ENCODE results near the gene VARS2.
"Not testable (repeated sequence)": the region's sequence is repeated elsewhere in the genome, so short reads cannot be mapped to it uniquely, and the experiment has no call there.

VARS2 gene

DNA sequence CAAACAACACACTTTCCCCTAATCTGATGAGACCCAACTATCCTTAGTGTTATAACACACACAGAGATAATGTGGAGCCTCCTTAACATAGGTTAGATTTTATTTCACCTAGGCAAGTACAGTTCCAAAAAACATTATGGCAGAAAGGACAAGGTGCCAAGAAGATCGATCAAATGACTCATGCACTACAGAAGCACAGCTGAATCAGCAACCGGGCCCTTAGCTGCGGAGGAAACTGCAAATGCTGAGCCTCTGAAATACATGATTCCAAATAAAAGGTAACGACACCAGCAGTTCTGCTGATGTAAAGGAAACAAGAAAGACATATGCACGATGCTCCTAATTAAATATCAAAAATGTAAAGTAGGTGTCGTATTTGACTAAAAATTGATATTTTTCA, 49.6 kb downstream of the VARS2 start:
- H3K4me1 ChIP-seq, result no peaks in the 10 kb centered on the region
- no peak for DNase-seq
- no peak for TF ChIP-seq CTCF (IDR thresholded peaks at IDR 0.05; ENCODE audit: low read depth, low read length)
- no peaks in the 10 kb centered on the region for H3K36me3 ChIP-seq
- no peaks in the 10 kb centered on the region for H3K9me3 ChIP-seq
- no peak overlapping the region for H3K4me3 ChIP-seq (ENCODE audit: low read depth, low read length)
- peaks cover 30% of the 10 kb centered on the region for H3K27me3 ChIP-seq

DNA sequence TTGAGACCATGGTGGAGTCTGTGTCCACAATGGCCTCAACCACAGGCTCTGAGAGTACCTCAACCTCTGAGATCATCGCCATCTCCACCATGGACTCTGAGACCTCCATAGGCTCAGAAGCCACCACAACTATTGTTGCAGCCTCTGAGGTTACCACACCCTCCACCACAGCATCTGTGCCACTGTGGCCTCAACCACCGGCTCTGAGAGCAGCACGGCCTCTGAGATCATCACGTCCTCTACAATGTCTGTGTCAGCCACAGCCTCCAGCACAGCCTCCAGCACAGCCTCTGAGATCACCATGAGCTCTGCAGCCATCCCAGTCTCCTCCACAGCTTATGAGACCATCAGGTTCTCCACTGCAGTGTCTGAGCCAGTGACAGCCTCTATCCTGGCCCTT, 50.0 kb downstream of the VARS2 start:
- Histone ChIP-seq H3K4me1 (no peaks in the 10 kb centered on the region), H3K9me3 (no peaks in the 10 kb centered on the region), H3K27me3 (peaks cover 30% of the 10 kb centered on the region), H3K4me3 (ENCODE audit: low read depth, low read length) (no peak overlapping the region), H3K36me3 (no peaks in the 10 kb centered on the region)
- TF ChIP-seq CTCF (IDR thresholded peaks at IDR 0.05; ENCODE audit: low read depth, low read length), result no peak
- no peak for DNase-seq

DNA sequence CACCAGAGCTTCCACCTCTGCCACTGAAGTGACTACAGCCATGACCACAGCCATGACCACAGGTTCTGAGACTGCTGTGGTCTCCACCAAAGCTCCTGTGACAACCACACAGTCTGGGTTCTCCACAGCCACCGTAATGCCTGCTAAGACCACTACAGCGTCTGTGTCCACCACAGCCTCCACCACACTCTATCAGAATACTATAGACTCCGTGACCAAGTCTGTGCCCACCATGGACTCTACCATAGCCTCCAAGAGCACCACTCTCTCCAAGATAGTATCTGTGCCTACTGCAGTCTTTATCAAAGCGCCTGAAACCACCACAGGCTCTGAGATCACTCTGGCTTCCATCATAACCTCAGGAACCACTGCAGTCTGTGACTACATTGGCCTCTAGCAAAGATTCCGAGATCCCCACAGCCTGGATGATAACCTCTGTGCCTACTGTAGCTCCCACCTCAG, 51.1 kb downstream of the VARS2 start:
- H3K36me3 ChIP-seq, result no peaks in the 10 kb centered on the region
- H3K27me3 ChIP-seq, result peaks cover 20% of the 10 kb centered on the region
- no peaks in the 10 kb centered on the region for H3K9me3 ChIP-seq
- no peak for TF ChIP-seq CTCF (IDR thresholded peaks at IDR 0.05; ENCODE audit: low read depth, low read length)
- DNase-seq, result no peak
- no peaks in the 10 kb centered on the region for H3K4me1 ChIP-seq
- no peak overlapping the region for H3K4me3 ChIP-seq (ENCODE audit: low read depth, low read length)

DNA sequence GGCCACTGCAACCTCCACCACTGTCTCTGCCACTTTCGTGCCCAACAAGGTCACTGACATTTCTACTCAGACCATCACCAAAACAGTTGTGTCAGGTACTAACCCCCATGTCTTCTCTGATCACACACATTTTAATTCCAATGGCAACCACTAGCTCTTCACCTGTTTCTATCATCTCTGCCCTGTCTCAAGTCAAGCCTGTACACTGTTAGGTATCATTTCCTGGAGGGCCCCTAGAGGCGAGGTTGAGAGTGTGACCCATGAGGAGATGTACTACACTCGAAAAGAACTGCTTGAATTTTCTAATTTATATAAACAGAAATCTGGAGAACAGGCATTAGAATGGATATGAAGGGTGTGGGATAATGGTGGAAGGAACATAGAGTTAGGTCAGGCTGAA, 52.1 kb downstream of the VARS2 start:
- no peaks in the 10 kb centered on the region for H3K4me1 ChIP-seq
- no peak for DNase-seq
- TF ChIP-seq CTCF (IDR thresholded peaks at IDR 0.05; ENCODE audit: low read depth, low read length), result no peak

DNA sequence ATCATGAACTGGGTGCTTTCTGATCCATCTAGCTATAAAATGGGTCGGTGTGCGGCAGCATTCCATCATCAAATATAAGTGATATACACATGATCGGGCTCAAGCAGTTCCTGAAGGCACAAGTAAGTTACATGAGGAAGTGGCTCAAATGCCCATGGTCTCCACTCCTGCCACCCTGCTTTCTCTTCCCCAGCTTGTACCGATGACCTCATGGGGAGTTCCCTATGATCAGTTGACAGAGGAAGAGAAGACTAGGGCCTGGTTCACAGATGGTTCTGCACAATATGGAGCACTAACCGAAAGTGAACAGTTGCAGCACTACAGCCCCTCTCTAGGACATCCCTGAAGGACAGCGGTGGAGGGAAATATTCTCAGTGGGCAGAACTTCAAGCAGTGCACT, 55.1 kb downstream of the VARS2 start:
- peaks cover 23% of the 10 kb centered on the region for H3K27me3 ChIP-seq
- not testable (repeated sequence) for DNase-seq; H3K4me1 ChIP-seq; H3K4me3 ChIP-seq (ENCODE audit: low read depth, low read length); H3K36me3 ChIP-seq; H3K9me3 ChIP-seq

More for the DNA sequence above, 52.1 kb downstream of the VARS2 start:
- no peaks in the 10 kb centered on the region for H3K36me3 ChIP-seq
- no peaks in the 10 kb centered on the region for H3K9me3 ChIP-seq
- H3K4me3 ChIP-seq (ENCODE audit: low read depth, low read length), result no peak overlapping the region
- H3K27me3 ChIP-seq, result peaks cover 11% of the 10 kb centered on the region

DNA sequence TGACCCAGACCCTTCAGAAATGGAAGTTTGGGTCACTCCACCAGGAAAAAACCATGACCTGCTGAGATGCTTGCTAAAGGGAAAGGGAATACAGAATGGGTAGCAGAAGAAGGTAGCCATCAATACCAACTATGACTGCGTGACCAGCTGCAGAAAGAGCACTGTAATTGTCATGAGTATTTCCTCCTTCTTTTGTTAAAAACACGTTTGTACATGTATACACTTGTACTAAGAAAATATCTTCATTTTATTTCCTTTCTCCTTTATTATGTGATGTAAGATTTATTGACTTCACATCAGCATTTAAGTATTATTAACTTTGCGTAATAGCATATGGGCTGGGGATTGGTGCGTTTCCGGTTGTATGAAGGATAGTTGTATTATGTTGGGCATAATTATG, 56.9 kb downstream of the VARS2 start:
- no peaks in the 10 kb centered on the region for H3K9me3 ChIP-seq
- H3K4me3 ChIP-seq (ENCODE audit: low read depth, low read length), result no peak overlapping the region
- H3K4me1 ChIP-seq, result no peaks in the 10 kb centered on the region
- no peak for DNase-seq
- peaks cover 36% of the 10 kb centered on the region for H3K27me3 ChIP-seq
- TF ChIP-seq CTCF (IDR thresholded peaks at IDR 0.05; ENCODE audit: low read depth, low read length), result no peak
- no peaks in the 10 kb centered on the region for H3K36me3 ChIP-seq

- Histone ChIP-seq H3K27me3 (peaks cover 40% of the 10 kb centered on the region), H3K36me3 (no peaks in the 10 kb centered on the region), H3K9me3 (no peaks in the 10 kb centered on the region), H3K4me1 (no peaks in the 10 kb centered on the region), H3K4me3 (ENCODE audit: low read depth, low read length) (no peak overlapping the region)
- TF ChIP-seq CTCF (IDR thresholded peaks at IDR 0.05; ENCODE audit: low read depth, low read length), result no peak
- no peak for DNase-seq
Observed at GRCh38 chr6:30972816-30973215, 58.8 kb downstream of the VARS2 start.
